AML-193 (cell line): ENCODE data around the gene KCNJ15.

Source experiments
- DNase-seq, 2 experiments: peaks; one replicate each; lab custom pipeline; 2025; lab: John Stamatoyannopoulos, UW

Gene KCNJ15

GRCh38 chr21:38267991-38268863 is 11.4 kb downstream of the KCNJ15 start:
- DNase-seq: no peak

GRCh38 chr21:38268864-38269575 is 12.2 kb downstream of the KCNJ15 start:
- DNase-seq: no peak

GRCh38 chr21:38269576-38269936 is 12.8 kb downstream of the KCNJ15 start:
- DNase-seq: no peak

GRCh38 chr21:38272215-38272614 is 15.4 kb downstream of the KCNJ15 start:
- no peak for DNase-seq

- peak; percentile 27 to 56 for DNase-seq
Measured at GRCh38 chr21:38273745-38274542, 17.2 kb downstream of the KCNJ15 start.

GRCh38 chr21:38277501-38278131 is 20.8 kb downstream of the KCNJ15 start:
- peak; percentile 84 to 89 for DNase-seq

GRCh38 chr21:38280454-38280853 is 23.7 kb downstream of the KCNJ15 start:
- no peak for DNase-seq

GRCh38 chr21:38280867-38281266 is 24.1 kb downstream of the KCNJ15 start:
- DNase-seq: no peak

GRCh38 chr21:38282921-38283320 is 26.1 kb downstream of the KCNJ15 start:
- DNase-seq: peak; percentile 59

- DNase-seq: no peak
Measured at GRCh38 chr21:38284216-38284615, 27.4 kb downstream of the KCNJ15 start.

GRCh38 chr21:38286739-38287471 is 30.1 kb downstream of the KCNJ15 start:
- DNase-seq: no peak

GRCh38 chr21:38287476-38287875 is 30.7 kb downstream of the KCNJ15 start:
- DNase-seq: no peak

- DNase-seq: peak; percentile 95 to 98
Measured at GRCh38 chr21:38289705-38290485, 33.1 kb downstream of the KCNJ15 start.

- DNase-seq: no peak
Measured at GRCh38 chr21:38290809-38291208, 34.0 kb downstream of the KCNJ15 start.

GRCh38 chr21:38291874-38292273 is 35.1 kb downstream of the KCNJ15 start:
- DNase-seq: no peak

GRCh38 chr21:38293113-38293512 is 36.3 kb downstream of the KCNJ15 start:
- no peak for DNase-seq

GRCh38 chr21:38293765-38294164 is 37.0 kb downstream of the KCNJ15 start:
- no peak for DNase-seq

- DNase-seq: no peak
Measured at GRCh38 chr21:38294609-38295008, 37.8 kb downstream of the KCNJ15 start.

GRCh38 chr21:38295997-38296764 is 39.4 kb downstream of the KCNJ15 start:
- DNase-seq: no peak

- DNase-seq: no peak
Measured at GRCh38 chr21:38297194-38297631, 40.4 kb downstream of the KCNJ15 start.
